Esophagus muscularis mucosa (tissue), 4 donors: ENCODE measurements around the gene ERCC3. TPM values are rescaled to one million over a fixed set of nuclear protein-coding genes. Genes with fewer than 3 reads are reported as not detected.

Source experiments
- DNase-seq: peaks from one replicate; pipeline ENCODE4 v3.0.0-alpha.2; 2017; ENCODE audit errors: extremely low spot score
- H3K27ac ChIP-seq, 4 donors: fragments of 200-600 bp; sonication (generic); replicated peaks in 1 of 4; 1 replicate in 3 of 4; 2 replicates in 1 of 4; pipeline ENCODE4 v1.5.1; 2016 to 2019; ENCODE audit warnings: mild to moderate bottlenecking in 1 of 4
- H3K27me3 ChIP-seq, 4 donors: fragments of 200-600 bp; sonication (generic); one replicate each; pipeline versions ENCODE4 v1.5.1 to v1.6.0; 2016 to 2019
- H3K36me3 ChIP-seq, 4 donors: fragments of 200-600 bp; sonication (generic); one replicate each; pipeline ENCODE4 v1.5.1; 2016 to 2019
- H3K4me1 ChIP-seq, 4 donors: fragments of 200-600 bp; sonication (generic); one replicate each; pipeline ENCODE4 v1.5.1; 2016 to 2019
- H3K4me3 ChIP-seq, 4 donors: fragments of 200-600 bp; sonication (generic); 1 replicate in 2 of 4; 2 replicates in 2 of 4; pipeline ENCODE4 v1.5.1; 2016 to 2019; ENCODE audit warnings: mild to moderate bottlenecking in 4 of 4, moderate library complexity in 1 of 4
- H3K9me3 ChIP-seq, 4 donors: fragments of 200-600 bp; sonication (generic); 1 replicate in 3 of 4; 2 replicates in 1 of 4; pipeline ENCODE4 v1.5.1; 2016 to 2019
- EP300 ChIP-seq: sonication (generic); formaldehyde crosslinking; IDR thresholded peaks from one replicate; pipeline ENCODE4 v1.6.1; 2017; ENCODE audit warnings: antibody characterized with exemption
- POLR2A ChIP-seq: fragments of 450-650 bp; IDR thresholded peaks from one replicate; pipeline ENCODE4 v1.6.1; 2017; ENCODE audit warnings: antibody characterized with exemption, moderate library complexity, mild to moderate bottlenecking, low read depth
- POLR2AphosphoS5 ChIP-seq, 2 donors: sonication (generic); formaldehyde crosslinking; IDR thresholded peaks; one replicate each; pipeline ENCODE4 v1.6.1; 2017; ENCODE audit warnings: antibody characterized with exemption in 2 of 2
- WGBS: methylation state at CpG from one replicate; pipeline ENCODE4 v1.1.5; 2018; 5-methylcytosine and 5-hydroxymethylcytosine counted together
- intact Hi-C: fragments of 100-400 bp; cut with DNase I; formaldehyde crosslinking; loops from one replicate; pipeline ENCODE4 v1.15.1; 2023
- total RNA-seq, 4 donors: library from RNA; depleted of rRNA; stranded (reverse); fragments of >200 nt; gene quantifications; one replicate each; pipeline versions ENCODE4 v1.1.0 to v1.2.1, GENCODE V29; 2016
- TF ChIP-seq, protein P1 (sequence below), 3 experiments: fragments of 200-600 bp in 2 of 3; fragments of 450-650 bp in 1 of 3; sonication (generic) in 2 of 3; IDR thresholded peaks; one replicate each; pipeline ENCODE4 v1.5.1; 2017 to 2019; ENCODE audit warnings: antibody characterized with exemption in 3 of 3, mild to moderate bottlenecking in 2 of 3, moderate library complexity in 1 of 3

Gene ERCC3
- total RNA-seq, 4 donors from 2014 or later: 24.4 to 37.1 (median 35.3) TPM

DNA sequence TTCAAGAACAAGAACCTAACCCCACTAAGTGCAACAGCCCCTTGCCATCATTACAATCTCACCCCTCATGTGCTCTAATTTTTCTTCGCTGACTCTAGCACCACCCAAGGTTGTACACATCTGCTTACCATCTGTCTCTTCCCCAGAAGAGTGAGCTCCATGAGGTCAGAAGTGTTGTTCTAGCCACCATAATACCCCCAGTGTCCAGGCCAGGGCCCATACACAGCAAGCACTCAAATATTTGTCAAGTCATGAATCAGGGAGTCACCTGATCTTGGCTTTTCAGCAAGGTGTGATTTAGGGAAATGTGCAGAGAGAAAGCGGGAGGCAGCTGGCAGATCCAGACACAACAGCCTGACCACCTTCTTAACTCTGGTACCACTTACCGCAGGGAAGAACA, 5.7 kb downstream of the ERCC3 start:
- Histone ChIP-seq H3K4me3 (no peak overlapping the region), H3K4me1 (peaks cover 8 to 12% (median 11%) of the 10 kb centered on the region in 4 donors), H3K27ac (no peak overlapping the region), H3K36me3 (peaks cover 87 to 99% (median 95%) of the 10 kb centered on the region in 4 donors), H3K27me3 (no peaks in the 10 kb centered on the region), H3K9me3 (no peaks in the 10 kb centered on the region)
- no peak for DNase-seq
- intact Hi-C loops: loop anchor here (10.0 kb wide), 1 partner anchor 223 kb away; no protein-coding TSS in a partner anchor
- 100% methylated on average over 3 of the region's 3 CpGs for WGBS
- TF ChIP-seq EP300: no peak
- TF ChIP-seq POLR2A: no peak
- no peak for TF ChIP-seq POLR2AphosphoS5 (IDR thresholded peaks at IDR 0.05)
- TF ChIP-seq, protein P1, sequence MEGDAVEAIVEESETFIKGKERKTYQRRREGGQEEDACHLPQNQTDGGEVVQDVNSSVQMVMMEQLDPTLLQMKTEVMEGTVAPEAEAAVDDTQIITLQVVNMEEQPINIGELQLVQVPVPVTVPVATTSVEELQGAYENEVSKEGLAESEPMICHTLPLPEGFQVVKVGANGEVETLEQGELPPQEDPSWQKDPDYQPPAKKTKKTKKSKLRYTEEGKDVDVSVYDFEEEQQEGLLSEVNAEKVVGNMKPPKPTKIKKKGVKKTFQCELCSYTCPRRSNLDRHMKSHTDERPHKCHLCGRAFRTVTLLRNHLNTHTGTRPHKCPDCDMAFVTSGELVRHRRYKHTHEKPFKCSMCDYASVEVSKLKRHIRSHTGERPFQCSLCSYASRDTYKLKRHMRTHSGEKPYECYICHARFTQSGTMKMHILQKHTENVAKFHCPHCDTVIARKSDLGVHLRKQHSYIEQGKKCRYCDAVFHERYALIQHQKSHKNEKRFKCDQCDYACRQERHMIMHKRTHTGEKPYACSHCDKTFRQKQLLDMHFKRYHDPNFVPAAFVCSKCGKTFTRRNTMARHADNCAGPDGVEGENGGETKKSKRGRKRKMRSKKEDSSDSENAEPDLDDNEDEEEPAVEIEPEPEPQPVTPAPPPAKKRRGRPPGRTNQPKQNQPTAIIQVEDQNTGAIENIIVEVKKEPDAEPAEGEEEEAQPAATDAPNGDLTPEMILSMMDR (IDR thresholded peaks at IDR 0.05): no peak

DNA sequence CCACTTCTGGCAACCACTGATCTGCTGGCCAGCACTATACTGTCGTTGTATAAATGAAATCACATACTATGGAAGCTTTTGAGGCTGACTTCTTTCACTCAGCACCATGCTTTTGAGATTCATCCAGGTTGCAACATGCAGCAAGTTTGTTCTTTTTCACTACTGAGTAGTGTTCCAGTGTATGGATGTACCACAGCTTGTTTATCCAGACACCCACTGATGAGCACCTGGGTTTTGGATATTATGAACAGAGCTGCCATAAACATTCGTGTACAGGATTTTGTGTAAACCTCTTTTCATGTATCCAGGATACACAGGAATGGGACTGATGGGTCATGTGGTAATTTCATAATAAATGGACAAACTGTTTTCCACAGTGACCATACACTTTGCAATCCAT, 10.7 kb downstream of the ERCC3 start:
- H3K36me3 ChIP-seq: peaks cover 76 to 100% (median 95%) of the 10 kb centered on the region in 4 donors
- no peak for DNase-seq
- TF ChIP-seq EP300 (no peak), POLR2A (no peak), POLR2AphosphoS5 (IDR thresholded peaks at IDR 0.05) (no peak)
- TF ChIP-seq, protein P1 (IDR thresholded peaks at IDR 0.05): no peak

GRCh38 chr2:127280693-127281092, 13.3 kb downstream of the ERCC3 start:
- TF ChIP-seq POLR2AphosphoS5 (IDR thresholded peaks at IDR 0.05): no peak
- TF ChIP-seq EP300: no peak
- TF ChIP-seq, protein P1 (IDR thresholded peaks at IDR 0.05): no peak
- no peak for TF ChIP-seq POLR2A

More for the DNA sequence above, 10.7 kb downstream of the ERCC3 start:
- Histone ChIP-seq H3K27me3 (no peaks in the 10 kb centered on the region), H3K27ac (no peak overlapping the region), H3K9me3 (no peaks in the 10 kb centered on the region), H3K4me1 (no peaks in the 10 kb centered on the region), H3K4me3 (no peak overlapping the region)
- intact Hi-C loops: loop anchor here (10.0 kb wide), 1 partner anchor 218 kb away; no protein-coding TSS in a partner anchor
- 98% methylated on average over 2 of the region's 2 CpGs for WGBS

GRCh38 chr2:127279781-127280180, 14.2 kb downstream of the ERCC3 start:
- no peak for DNase-seq
- Histone ChIP-seq H3K4me3 (no peak overlapping the region), H3K4me1 (no peaks in the 10 kb centered on the region), H3K27me3 (no peaks in the 10 kb centered on the region), H3K36me3 (peaks cover 59 to 100% (median 95%) of the 10 kb centered on the region in 4 donors), H3K27ac (no peak overlapping the region), H3K9me3 (no peaks in the 10 kb centered on the region)
- intact Hi-C loops: loop anchor here (10.0 kb wide), 1 partner anchor 215 kb away; no protein-coding TSS in a partner anchor
- 87% methylated on average over 5 of the region's 5 CpGs for WGBS
- TF ChIP-seq POLR2AphosphoS5 (IDR thresholded peaks at IDR 0.05) (no peak), POLR2A (no peak)
- TF ChIP-seq, protein P1 (IDR thresholded peaks at IDR 0.05): no peak

More at GRCh38 chr2:127280693-127281092, 13.3 kb downstream of the ERCC3 start:
- H3K27ac ChIP-seq: no peak overlapping the region
- WGBS: 92% methylated on average over 2 of the region's 2 CpGs
- intact Hi-C loops: loop anchor here (10.0 kb wide), 1 partner anchor 216 kb away; no protein-coding TSS in a partner anchor
- no peaks in the 10 kb centered on the region for H3K4me1 ChIP-seq
- DNase-seq: no peak
- H3K9me3 ChIP-seq: no peaks in the 10 kb centered on the region
- H3K36me3 ChIP-seq: peaks cover 65 to 100% (median 95%) of the 10 kb centered on the region in 4 donors
- no peaks in the 10 kb centered on the region for H3K27me3 ChIP-seq
- H3K4me3 ChIP-seq: no peak overlapping the region

DNA sequence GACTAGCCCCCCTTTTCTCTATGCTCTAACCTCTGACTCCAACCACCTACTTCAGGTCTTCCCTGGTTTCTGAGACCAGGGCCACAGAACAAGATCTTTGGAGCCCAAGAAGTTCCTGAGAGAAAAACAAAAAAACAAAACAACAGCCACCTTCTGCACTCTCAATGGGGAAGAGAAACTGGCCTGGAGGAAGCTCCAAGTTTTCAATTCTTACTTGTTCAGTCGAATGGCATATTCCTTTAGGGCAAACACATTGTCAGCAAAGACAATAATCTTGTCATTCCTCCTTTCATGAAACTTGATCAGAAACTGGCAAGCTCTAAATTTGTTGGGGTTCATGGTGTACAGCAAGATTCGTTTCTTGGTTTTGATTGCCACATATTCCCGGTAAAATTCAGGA, 15.0 kb downstream of the ERCC3 start:
- WGBS: 89% methylated on average over 3 of the region's 3 CpGs
- Histone ChIP-seq H3K27me3 (no peaks in the 10 kb centered on the region), H3K4me3 (no peak overlapping the region), H3K36me3 (peaks cover 58 to 100% (median 95%) of the 10 kb centered on the region in 4 donors), H3K27ac (no peak overlapping the region), H3K9me3 (no peaks in the 10 kb centered on the region), H3K4me1 (no peaks in the 10 kb centered on the region)
- TF ChIP-seq POLR2AphosphoS5 (IDR thresholded peaks at IDR 0.05) (no peak), POLR2A (no peak), EP300 (no peak)
- TF ChIP-seq, protein P1 (IDR thresholded peaks at IDR 0.05): no peak
- no peak for DNase-seq
- intact Hi-C loops: no loop called here
